HL-60/S4 treated with retinoic acid at 250 ng/mL for 4 days and 3 days (cell line): ENCODE measurements around the gene ITPRIP.

Experiments used
- in situ Hi-C: fragments of 300-500 bp; cut with MboI; formaldehyde crosslinking; loops from 2 replicates; pipeline ENCODE4 v1.7.0; 2022; ENCODE audit warnings: low sequenced_read_pairs

ITPRIP gene

DNA sequence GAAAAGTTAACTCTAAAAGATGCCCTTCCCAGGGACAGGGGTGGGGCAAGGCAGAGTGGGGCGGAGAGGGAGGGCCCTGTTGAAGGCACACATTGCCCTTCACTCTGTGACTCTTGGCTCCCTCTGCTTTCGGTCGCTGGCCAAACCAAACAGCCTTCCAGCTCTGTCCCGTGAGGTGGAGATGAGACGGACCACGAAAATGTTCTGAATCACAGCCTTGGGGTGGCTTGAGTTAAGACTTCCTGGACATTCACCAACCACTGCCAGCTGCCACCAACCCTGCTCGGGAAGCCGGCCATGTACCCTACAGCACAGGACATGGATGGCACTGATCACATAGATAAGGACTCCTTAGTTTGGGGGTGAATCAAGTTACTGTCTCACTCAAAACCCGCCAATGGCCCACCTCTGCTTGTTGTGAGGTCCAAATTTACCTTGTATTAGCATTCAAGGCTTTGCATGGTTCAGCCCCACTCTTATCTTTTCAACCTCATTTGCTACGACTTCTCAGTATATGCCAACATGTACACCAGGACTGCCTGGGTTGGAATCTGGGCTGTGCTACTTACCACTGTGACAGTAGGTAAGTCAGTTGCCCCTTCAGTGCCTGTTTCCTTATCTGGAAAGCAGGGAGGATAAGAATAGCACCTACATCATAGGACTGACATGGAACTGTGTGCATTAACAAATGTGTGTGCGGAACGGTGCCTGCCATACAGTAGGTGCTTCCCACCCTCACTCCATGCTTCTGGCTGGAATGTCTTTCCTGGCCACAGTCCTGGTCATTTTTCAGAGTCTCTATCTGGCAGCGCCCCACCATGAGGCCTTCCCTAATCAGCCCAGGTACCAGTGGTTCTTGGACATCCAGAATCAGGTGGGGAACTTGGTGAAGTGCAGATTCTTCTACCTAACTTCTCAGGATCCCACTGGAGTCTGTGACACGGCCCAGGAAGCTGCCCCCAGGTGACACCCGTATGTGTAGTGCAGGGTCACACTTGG, 28.0 kb downstream of the ITPRIP start:
- in situ Hi-C loops = no loop called here

DNA sequence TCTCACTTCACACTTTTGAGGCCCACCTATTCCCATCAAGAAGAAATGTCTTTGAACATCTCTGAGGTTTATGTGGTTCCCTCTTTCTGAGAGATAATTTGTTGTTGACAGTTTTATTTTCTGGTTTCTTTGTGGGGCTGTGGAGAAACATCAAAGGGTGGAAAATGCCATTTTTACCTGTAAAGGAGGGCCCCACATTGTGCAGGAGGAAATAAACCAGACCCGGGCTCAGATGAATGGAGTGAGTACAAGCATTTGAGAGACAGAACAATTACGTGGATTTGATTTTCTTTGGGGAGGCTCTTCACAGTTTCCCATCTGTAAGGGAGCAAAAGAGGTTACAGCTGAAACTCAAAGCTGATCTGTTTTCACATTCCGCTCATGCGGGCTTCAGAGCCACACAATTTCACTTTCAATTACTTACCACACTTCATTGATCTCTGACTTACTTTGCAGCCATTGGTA, 29.8 kb downstream of the ITPRIP start:
- in situ Hi-C loops = no loop called here

DNA sequence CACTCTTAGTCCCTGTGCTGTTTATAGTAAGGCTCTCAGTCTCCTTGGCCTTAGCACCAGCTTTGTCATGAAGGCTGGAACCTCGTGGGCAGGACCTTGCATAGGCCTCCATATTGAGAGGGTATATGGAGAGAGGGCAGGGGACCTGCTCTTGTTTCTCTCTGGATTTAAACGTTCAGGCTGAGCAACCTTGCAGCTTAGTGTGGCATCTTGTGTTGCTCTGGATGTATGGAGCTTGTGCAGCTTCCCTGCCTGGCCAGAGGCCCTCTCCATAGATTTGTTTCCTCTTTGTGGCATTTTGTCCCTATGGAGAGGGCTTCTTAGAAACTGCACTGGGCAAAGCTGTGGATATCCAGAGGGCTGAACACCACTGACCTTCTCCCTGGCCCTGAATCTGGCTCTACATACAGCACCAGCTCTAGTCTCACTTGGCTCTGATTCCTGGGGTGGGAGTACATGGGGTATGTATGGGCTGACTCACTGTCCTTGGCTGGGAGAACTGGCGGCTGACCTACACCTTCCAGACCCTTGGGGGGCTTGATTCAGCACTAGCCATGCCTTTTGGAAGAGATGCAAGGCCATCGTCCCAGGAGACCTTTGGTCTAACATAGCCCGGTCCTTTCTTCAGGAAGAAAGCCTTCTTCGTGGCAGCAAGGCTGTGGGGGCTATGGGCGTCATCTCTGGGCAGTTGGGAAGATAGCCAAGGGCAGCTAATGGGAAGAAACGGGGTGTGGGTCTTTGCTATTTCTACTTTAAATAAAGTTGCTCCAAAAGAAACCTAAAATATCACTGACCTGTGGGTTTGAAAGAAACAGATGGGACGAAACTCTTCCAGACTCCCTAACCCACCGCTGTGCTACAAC, 30.5 kb downstream of the ITPRIP start:
- in situ Hi-C loops = no loop called here

DNA sequence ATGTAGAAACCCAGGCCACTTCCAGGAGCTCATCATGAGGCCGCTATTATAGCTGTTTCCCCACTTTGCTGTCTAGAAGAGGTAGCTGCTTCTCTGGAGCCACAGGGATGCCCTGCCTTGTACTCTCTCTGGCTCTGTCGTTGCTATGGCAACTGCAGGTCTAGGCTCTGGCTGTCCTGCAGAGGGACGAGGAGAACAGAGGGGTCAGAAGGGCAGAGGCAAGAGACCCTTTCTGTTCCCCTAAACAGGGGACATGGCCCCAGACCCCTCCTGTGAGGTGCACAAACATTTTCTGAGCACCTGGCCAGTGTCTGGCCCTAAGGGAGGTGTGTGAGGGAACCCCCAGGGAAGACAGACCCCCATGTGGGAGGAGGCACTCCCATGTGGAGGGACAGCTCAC, 31.4 kb downstream of the ITPRIP start:
- in situ Hi-C loops = no loop called here

DNA sequence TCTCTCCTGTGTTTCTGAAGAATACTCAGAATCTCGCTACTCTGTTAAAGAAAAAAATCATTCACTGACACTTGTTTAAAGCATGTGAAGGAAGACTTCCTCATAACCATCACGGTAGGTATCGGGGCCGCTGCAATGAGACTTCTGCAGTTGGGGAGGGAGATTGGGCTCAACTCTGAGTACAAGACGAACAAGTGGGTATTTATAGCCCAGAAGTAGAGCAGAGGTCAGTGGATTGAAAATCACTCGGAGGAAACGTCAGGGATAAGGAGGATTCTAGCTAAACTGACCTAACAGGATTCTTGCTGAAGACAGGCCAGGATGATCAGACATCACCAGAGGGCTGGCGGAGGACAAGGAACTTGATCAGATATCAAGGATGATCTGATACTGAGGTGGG, 33.3 kb downstream of the ITPRIP start:
- in situ Hi-C loops = no loop called here

DNA sequence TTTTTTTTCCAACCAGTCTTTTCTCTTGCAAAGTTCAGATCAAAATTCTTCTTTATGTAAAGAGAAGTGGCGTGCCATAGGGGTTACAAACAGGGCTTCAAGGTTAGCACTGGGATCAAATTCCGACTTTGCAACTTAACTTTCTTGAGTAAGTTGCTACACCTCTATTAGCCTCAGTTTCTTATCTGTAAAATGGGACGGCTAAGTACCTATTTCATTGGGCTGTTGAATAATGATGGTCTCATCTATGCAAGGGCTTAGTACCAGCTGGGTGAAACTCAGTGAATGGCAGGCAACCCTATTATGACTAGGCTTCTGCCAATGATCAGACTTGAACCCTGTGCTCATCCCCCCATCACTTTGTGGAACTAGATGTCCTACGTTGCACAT, 33.9 kb downstream of the ITPRIP start:
- in situ Hi-C loops = no loop called here

DNA sequence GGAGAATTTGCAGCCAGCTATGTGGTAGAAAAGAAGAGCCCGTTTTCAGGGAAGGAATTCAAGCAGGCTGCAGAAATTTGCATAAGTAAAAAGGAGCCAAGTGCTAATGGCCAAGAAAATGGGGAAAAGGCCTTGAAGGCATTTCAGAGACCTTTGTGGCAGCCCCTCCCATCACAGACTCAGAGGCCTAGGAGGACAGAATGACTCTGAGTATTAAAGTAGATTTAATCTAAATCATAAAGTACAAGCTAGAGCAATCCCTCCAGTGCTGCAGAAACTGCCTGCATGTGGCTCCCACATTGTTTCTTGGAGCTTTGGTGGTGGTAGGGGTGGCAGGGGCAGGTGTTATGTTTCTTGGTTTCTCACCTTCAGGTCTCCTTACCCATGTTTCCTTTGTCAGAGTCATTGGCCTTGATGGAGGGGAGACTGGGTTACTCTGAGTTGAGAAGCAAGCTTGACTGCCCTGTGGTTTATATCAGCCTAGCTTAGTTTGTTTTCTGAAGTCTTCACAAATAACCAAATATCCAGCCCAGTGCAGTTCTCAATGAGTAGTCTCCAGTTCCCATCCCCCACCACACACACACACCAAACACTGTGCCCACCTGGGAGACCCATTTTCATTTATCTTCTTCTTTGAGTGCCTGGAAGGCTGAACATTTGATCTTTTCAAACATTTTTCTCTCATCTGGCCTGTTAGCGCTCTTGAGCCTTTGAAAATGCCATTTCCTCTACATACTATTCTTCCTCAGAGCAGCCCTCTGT, 34.5 kb downstream of the ITPRIP start:
- in situ Hi-C loops = no loop called here

DNA sequence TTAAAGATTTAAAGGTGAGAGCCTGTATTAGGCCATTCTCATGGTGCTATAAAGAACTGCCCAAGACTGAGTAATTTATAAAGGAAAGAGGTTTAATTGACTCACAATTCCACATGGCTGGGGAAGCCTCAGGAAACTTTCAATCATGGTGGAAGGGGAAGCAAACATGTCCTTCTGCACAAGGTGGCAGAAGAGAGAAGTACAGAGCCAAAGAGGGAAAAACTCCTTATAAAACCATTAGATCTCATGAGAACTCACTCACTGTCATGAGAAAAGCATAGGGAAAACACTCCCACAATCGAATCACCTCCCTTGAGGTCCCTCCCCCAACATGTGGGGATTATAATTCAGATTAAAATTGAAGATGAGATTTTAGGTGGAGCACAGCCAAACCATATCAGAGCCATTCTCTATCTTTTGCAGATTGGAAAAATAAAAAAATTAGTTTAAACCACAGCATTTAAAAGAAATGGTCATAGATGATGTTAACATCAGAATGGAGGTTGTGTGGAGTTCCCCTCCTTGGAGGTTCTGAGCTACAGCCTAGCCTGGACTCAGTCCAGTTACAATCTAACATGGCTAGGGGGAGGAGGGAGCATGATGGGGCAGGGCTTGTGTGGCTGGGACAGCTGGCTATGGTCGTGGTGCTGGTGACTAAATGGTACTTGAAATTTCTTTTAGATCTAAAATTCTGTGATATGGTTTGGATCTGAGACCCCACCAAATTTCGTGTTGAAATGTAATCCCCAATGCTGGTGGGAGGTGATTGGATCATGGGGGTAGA, 36.2 kb downstream of the ITPRIP start:
- in situ Hi-C loops = no loop called here

DNA sequence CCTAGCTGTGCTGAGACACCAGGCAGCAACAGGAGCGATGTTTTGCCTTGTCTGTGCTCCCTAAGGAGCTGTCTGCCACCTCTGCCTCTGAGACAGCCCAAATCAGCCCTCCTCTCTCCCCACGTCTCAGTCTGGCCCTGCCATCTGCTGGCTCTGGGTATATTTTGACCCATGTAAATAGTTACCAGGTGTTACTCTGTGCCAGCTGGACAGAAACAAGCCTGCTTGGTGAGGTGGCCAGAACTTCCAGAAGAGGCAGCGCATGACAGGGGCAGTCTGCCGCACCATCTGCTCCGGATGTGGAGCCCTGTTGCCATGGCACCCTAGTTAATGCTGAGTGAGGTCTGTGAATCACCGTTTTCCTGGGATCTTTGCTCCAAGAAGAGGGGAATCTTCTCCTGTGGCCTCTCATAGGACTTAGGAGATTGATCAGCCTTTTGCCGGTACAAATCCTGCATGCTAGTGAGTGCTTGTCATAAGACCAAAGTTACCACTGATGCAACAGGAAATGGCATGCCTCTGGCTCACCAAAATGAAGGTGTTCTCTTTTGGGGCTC, 37.5 kb downstream of the ITPRIP start:
- in situ Hi-C loops = no loop called here

DNA sequence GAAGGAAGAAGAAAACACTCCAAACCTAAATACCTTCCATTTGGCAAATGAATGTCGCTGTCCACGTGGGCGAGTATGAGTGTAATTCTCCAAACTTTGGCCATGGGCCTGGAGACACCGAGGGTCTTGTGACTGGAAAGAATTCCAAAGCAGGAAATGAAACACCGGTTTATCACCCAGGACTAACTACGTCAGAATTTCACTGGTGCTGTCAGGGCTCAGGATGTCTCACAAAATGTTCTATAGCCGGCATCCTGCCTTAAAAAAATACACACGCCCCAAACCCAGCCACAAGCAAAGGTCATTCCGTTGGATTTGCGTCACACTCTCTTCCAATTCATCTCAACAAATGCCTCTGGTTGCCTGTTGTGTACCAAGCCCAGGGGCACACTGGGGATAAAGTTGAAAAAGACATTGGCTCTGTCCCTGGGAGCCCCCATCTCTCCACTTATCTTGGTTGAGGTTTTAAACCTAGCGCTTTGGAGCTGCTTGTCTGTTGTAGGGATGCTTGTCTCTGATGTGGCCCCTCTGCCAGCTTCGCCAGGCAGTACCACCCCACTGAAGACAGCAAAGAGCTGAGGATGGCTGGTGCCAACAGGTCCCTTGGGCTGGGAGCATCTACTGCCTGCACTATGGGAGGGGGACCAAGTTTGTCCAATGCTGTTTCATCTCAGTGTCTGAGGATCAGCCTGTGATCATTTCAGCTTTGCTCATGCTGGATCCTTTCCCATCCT, 38.1 kb downstream of the ITPRIP start:
- in situ Hi-C loops = no loop called here

DNA sequence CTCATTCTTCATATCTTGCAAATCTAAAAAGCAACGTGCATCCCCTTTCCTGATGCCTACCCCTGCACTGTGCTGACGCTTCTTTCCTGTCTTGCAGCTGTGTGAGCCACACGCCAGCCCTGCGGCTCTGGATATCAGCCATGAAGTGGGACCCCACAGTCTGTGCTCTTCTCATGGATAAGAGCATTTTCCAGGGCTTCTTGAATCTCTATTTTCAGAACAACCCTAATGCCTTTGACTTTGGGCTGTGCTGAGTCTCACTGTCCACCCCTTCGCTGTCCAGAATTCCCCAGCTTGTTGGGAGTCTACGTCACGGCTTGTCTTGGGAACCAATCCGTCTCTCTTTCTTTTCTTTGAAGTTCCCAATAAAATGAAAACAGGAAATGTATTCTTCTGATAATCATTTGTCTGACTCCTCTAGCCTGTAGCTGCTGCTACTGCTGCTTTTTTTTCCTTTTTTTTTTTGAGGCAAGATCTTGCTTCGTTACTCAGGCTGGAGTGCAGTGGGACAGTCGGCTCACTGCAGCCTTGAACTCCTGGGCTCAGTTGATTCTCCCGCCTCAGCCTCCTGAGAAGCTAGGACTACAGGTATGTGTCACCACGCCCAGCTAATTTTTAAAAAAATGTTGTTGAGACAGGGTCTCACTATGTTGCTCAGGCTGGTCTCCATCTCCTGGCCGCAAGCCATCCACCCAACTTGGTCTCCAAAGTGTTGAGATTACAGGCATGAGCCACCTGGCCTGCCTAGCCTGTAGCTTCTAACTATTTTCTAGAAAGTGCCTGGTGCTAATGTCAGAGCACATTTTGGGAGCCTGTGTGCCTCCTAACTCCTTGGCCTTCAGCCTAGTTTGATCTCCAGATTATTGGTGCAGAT, 39.0 kb downstream of the ITPRIP start:
- in situ Hi-C loops = no loop called here

DNA sequence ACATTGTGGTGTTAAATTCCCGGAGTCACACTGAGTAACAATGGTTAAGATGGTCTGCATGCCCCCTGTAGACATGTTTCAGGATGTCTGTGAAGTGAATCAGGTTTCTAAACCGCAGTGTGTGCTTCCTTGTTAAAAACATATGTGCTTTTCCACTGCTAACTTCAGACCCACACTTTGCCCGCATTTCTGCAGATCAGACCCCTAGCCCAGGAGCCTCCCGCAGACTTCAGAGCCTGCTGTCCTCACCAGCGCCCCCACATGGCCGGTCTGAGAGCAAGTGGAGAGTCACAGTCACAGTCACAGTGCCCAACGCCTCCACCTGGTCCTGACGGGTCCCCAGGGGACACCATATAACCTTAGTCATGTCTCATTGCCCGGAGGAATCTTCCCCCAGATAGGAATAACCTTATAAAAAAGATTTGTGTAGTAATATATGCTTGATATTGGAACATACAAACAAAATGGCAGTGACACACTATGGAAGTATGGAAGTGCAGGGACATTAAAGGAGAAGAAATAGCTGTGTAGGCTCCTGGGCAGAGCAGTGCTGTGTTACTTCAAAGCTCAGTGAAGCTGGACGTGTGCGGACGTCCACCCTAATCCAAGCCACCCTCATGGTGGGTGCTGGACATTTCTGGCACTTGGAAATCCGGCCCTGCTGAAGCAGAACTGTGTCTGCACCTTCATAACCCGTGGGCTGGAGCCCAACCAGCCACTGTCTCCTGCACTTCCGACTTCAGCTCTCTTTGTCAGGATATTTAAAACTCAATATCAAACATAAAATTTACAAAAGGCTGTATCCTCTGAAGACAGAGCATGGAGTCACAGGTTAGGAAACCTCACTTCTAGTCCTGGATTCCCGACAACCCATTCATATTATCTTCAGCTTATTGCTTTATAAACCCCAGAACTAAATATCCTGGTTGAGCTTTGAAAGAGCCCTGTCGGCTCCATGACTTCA, 40.3 kb downstream of the ITPRIP start:
- in situ Hi-C loops = no loop called here

DNA sequence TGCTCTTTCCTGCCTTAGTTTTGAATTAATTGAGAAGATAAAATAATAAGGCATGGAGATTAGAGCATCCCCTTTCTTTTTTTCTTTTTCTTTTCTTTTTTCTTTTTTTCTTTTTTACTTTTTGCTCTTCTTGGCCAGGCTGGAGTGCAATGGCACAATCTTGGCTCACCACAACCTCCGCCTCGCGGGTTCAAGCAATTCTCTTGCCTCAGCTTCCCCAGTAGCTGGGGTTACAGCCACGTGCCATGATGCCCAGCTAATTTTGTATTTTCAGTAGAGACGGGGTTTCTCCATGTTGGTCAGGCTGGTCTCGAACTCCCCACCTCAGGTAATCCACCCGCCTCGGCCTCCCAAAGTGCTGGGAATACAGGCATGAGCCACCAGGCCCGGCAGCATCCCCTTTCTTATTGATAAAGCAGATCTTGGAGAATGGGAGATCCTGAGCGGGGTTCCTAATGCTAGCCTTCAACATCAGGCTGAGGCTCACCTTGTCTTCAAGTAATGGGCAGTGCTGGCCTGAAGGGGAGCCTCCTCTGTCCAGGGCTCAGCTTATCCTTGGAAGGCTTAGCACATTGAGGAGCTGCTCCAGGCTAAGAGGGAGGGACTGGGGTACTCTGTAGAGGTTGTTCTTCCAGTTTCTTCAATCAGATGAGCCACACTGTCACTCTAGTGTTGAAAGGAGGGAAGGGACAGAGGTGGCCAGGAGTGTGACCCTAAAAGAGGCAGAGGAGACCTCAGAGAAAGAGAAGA, 41.4 kb downstream of the ITPRIP start:
- in situ Hi-C loops = no loop called here

DNA sequence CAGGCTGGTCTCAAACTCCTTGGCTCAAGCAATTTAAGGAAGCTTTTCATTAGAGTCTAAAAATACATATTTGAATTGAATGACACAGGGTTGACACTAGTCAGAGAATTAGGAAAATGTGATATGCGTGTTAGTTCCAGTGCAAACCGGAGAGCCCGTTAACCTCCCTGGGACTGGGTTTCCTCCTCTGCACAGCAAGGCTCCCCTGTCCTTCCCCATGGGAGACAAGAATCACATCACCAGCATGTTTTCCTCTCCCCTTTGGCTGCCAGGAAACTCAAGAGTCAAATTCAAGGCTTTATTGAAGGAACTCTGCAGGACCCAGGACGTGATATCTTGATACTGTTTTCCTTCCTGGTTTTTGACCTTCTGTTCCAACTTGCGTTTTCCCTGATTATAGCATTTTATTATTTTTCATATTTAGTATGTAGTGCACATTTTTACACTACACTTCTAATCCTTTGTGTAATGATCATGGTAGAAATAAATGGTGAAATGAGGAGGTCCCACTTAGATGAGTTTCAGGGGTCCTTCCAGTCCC, 44.4 kb downstream of the ITPRIP start:
- in situ Hi-C loops = no loop called here

DNA sequence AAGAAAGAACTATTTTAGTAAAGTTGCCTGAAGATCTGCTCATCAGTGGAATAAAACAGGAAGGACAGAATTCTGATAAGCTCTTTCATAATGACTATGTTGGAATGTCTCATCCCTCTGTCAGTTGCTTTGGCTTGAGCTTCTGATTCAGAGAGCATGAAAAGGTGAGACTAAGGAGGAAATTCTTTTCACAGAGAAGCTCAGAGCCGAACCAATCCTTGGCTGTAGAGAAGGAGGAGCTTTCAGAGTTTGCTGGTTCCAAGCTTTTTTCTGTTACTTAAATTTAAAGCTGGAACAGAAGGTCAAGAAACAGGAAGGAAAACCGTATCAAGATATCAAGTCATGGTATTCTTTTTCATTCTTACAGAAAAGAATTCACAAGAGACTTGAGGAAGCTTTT, 45.3 kb downstream of the ITPRIP start:
- in situ Hi-C loops = no loop called here

DNA sequence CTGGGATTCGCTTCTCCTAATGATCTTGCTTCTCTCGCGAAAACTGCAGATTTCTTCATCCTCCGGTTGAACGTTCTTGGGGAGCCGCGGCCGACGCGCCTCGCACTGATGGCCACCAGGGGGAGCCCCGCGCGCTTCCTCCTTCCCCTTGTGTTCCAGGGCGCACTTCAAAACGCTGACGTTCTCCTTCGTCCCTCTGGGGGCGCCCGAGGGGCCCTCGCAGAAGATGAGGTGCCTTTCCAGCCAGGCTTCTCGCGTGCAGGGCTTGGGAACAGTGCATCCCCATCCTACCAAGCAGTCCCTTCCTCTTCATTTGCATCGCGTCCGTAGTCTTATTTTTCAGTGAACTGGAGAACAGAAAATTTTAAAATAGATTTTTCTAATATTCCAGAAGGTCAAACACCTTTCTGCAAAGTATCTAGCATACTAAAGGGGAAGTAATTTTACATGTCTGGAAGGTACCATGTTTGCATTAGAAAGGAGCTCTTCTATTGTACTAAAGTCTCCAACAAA, 46.8 kb downstream of the ITPRIP start:
- in situ Hi-C loops = no loop called here
